ENCODE data around the gene SCUBE1.

DNA sequence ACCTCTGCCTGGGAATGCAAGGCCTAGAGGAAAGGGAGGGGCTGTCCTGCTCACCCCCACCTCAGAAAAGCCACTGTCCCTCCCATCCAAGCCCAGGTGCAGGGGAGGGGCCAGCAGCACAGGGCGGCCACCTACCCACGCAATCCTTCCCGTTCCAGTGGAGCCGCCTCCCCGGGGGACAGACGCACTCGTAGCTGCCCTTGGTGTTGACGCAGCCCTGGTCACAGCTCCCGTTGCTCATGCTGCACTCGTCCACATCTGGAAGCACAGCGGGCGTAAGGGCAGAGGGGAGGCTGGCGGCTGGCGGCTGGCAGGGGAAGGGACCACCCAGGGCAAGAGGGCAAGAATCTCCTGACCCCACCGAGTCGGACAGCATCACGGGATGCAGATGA is 115.9 kb downstream of the SCUBE1 start:
- no peak for TF ChIP-seq ZNF8 (CRISPR knock-in tag; IDR thresholded peaks at IDR 0.05)
- TF ChIP-seq TCF4 (CRISPR knock-in tag; IDR thresholded peaks at IDR 0.05; ENCODE audit: borderline replicate concordance), result no peak
- no peak for TF ChIP-seq ARNTL (CRISPR knock-in tag; IDR thresholded peaks at IDR 0.05; ENCODE audit: borderline replicate concordance, low read depth)
- TF ChIP-seq ZNF565 (CRISPR knock-in tag; conservative IDR thresholded peaks at IDR 0.05; ENCODE audit: low read depth), result no peak
- no peak for TF ChIP-seq ZFP3 (CRISPR knock-in tag; IDR thresholded peaks at IDR 0.05)
- no peak for TF ChIP-seq BACH2 (CRISPR knock-in tag; IDR thresholded peaks at IDR 0.05; ENCODE audit: borderline replicate concordance)
- TF ChIP-seq, protein P1, sequence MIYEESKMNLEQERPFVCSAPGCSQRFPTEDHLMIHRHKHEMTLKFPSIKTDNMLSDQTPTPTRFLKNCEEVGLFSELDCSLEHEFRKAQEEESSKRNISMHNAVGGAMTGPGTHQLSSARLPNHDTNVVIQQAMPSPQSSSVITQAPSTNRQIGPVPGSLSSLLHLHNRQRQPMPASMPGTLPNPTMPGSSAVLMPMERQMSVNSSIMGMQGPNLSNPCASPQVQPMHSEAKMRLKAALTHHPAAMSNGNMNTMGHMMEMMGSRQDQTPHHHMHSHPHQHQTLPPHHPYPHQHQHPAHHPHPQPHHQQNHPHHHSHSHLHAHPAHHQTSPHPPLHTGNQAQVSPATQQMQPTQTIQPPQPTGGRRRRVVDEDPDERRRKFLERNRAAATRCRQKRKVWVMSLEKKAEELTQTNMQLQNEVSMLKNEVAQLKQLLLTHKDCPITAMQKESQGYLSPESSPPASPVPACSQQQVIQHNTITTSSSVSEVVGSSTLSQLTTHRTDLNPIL (CRISPR knock-in tag; IDR thresholded peaks at IDR 0.05; ENCODE audit: low read depth), result no peak
- TF ChIP-seq CSDC2 (CRISPR knock-in tag; IDR thresholded peaks at IDR 0.05), result no peak

Data from SK-N-SH treated with all-trans-retinoic acid at 6 μM for 48 hours (cell line).